Activated effector memory CD4-positive, alpha-beta T cell treated with Interleukin-2 at 50 U/mL for 16 hours (primary cell): ENCODE results near the gene SMARCAD1.
"Not testable (repeated sequence)": the region's sequence is repeated elsewhere in the genome, so short reads cannot be mapped to it uniquely, and the experiment has no call there.

Experiments
- DNase-seq: peaks from one replicate; pipeline ENCODE4 v3.0.0-alpha.2; 2020

The SMARCAD1 gene

GRCh38 chr4:94304365-94304971, 96.8 kb downstream of the SMARCAD1 start:
- DNase-seq, result no peak

- DNase-seq, result no peak
Measured at GRCh38 chr4:94305466-94306225, 98.0 kb downstream of the SMARCAD1 start.

- no peak for DNase-seq
Measured at GRCh38 chr4:94306713-94307112, 99.0 kb downstream of the SMARCAD1 start.

- DNase-seq, result no peak
Measured at GRCh38 chr4:94307231-94307871, 99.7 kb downstream of the SMARCAD1 start.

GRCh38 chr4:94319927-94320326, 112.3 kb downstream of the SMARCAD1 start:
- DNase-seq, result not testable (repeated sequence)

GRCh38 chr4:94325835-94326234, 118.2 kb downstream of the SMARCAD1 start:
- DNase-seq, result no peak

- no peak for DNase-seq
Measured at GRCh38 chr4:94329933-94330332, 122.3 kb downstream of the SMARCAD1 start.

- DNase-seq, result no peak
Measured at GRCh38 chr4:94332983-94333590, 125.4 kb downstream of the SMARCAD1 start.

GRCh38 chr4:94333866-94334265, 126.2 kb downstream of the SMARCAD1 start:
- DNase-seq, result no peak

- DNase-seq, result no peak
Measured at GRCh38 chr4:94334476-94334875, 126.8 kb downstream of the SMARCAD1 start.

GRCh38 chr4:94334962-94335361, 127.3 kb downstream of the SMARCAD1 start:
- no peak for DNase-seq

GRCh38 chr4:94336303-94336702, 128.6 kb downstream of the SMARCAD1 start:
- no peak for DNase-seq

GRCh38 chr4:94336791-94337190, 129.1 kb downstream of the SMARCAD1 start:
- not testable (repeated sequence) for DNase-seq

- no peak for DNase-seq
Measured at GRCh38 chr4:94338681-94339351, 131.2 kb downstream of the SMARCAD1 start.

- no peak for DNase-seq
Measured at GRCh38 chr4:94339779-94340178, 132.1 kb downstream of the SMARCAD1 start.
